Epithelial cell of esophagus (primary cell): ENCODE measurements around the gene LHX6.

Experiments
- DNase-seq: peaks from one replicate; pipeline ENCODE4 v3.0.0; 2010; ENCODE audit warnings: low read depth
- H3K4me3 ChIP-seq: 2 replicates; pipeline ENCODE4 v1.5.1; 2011; ENCODE audit warnings: mild to moderate bottlenecking, low read length, control low read depth
- CTCF ChIP-seq: IDR thresholded peaks from 2 replicates; pipeline ENCODE4 v1.5.1; 2011; ENCODE audit warnings: low read depth, mild to moderate bottlenecking, low read length, control low read depth, inconsistent platforms; ENCODE audit not compliant: insufficient read depth; ENCODE audit errors: missing control alignments

LHX6 gene

GRCh38 chr9:122172131-122172530 lies 56.6 kb downstream of the LHX6 start:
- no peak for TF ChIP-seq CTCF
- H3K4me3 ChIP-seq, result no peak overlapping the region
- no peak for DNase-seq

- no peak for DNase-seq
- H3K4me3 ChIP-seq, result no peak overlapping the region
- TF ChIP-seq CTCF, result no peak
Measured at GRCh38 chr9:122168356-122168755, 60.4 kb downstream of the LHX6 start.

GRCh38 chr9:122164286-122164685 lies 64.5 kb downstream of the LHX6 start:
- DNase-seq, result no peak
- H3K4me3 ChIP-seq, result no peak overlapping the region
- no peak for TF ChIP-seq CTCF

GRCh38 chr9:122162415-122162814 lies 66.3 kb downstream of the LHX6 start:
- no peak for TF ChIP-seq CTCF
- H3K4me3 ChIP-seq, result no peak overlapping the region
- DNase-seq, result no peak

- H3K4me3 ChIP-seq, result peak overlapping the region; percentile 85
- no peak for DNase-seq
- TF ChIP-seq CTCF, result no peak
Measured at GRCh38 chr9:122159925-122160246, 68.9 kb downstream of the LHX6 start.

- peak; percentile 96 for DNase-seq
- peak; percentile 14 for TF ChIP-seq CTCF
- peak within 1 kb of the TSS; percentile 85 for H3K4me3 ChIP-seq
Measured at GRCh38 chr9:122159026-122159924, 69.5 kb downstream of the LHX6 start, which contains the start of the genes MORN5 and NDUFA8. Gene MORN5 (plus strand): TSS chr9:122159908. CDS start chr9:122159973, 65 bp downstream. Gene NDUFA8 (minus strand): TSS chr9:122159779. CDS start chr9:122159677, 102 bp downstream.

- peak; percentile 70 for TF ChIP-seq CTCF
- no peak overlapping the region for H3K4me3 ChIP-seq
- peak; percentile 61 for DNase-seq
Measured at GRCh38 chr9:122158202-122158601, 70.6 kb downstream of the LHX6 start.
